Kasumi-1 (cell line): ENCODE results near the gene OR2AP1.
A peak's percentile ranks its signal among the peaks of the same experiment; 100 is the strongest.
"Not testable (repeated sequence)": the region's sequence is repeated elsewhere in the genome, so short reads cannot be mapped to it uniquely, and the experiment has no call there.

ENCODE experiments used
- DNase-seq, 2 experiments: peaks; one replicate each; lab custom pipeline; 2025; lab: John Stamatoyannopoulos, UW

Gene OR2AP1

GRCh38 chr12:55572168-55572567, at the start of gene OR2AP1:
TSS of gene OR2AP1 (plus strand) at chr12:55572468. CDS start at chr12:55574415, 1,947 bp downstream.
- no peak for DNase-seq

- DNase-seq, result not testable (repeated sequence)
Observed at GRCh38 chr12:55548235-55548634, 24.0 kb upstream of the OR2AP1 start.

- no peak for DNase-seq
Observed at GRCh38 chr12:55548756-55549155, 23.5 kb upstream of the OR2AP1 start.

GRCh38 chr12:55549302-55549701, 23.0 kb upstream of the OR2AP1 start, which contains the start of gene OR6C4:
TSS of gene OR6C4 (plus strand) at chr12:55549602. CDS start at chr12:55551227, 1,625 bp downstream.
- DNase-seq, result no peak

- DNase-seq, result no peak
Observed at GRCh38 chr12:55554296-55554695, 18.0 kb upstream of the OR2AP1 start.

GRCh38 chr12:55570060-55570459, 2.2 kb upstream of the OR2AP1 start:
- not testable (repeated sequence) for DNase-seq

GRCh38 chr12:55570689-55571088, 1.6 kb upstream of the OR2AP1 start:
- DNase-seq, result not testable (repeated sequence)

GRCh38 chr12:55582066-55582465, 9.8 kb downstream of the OR2AP1 start:
- DNase-seq, result no peak

- DNase-seq, result no peak
Observed at GRCh38 chr12:55585817-55586216, 13.5 kb downstream of the OR2AP1 start.

- not testable (repeated sequence) for DNase-seq
Observed at GRCh38 chr12:55590152-55590551, 17.9 kb downstream of the OR2AP1 start.

GRCh38 chr12:55607821-55608594, 35.7 kb downstream of the OR2AP1 start:
- no peak for DNase-seq

- DNase-seq, result no peak
Observed at GRCh38 chr12:55610598-55610997, 38.3 kb downstream of the OR2AP1 start.

GRCh38 chr12:55612646-55613045, 40.4 kb downstream of the OR2AP1 start:
- no peak for DNase-seq

GRCh38 chr12:55614764-55615163, 42.5 kb downstream of the OR2AP1 start:
- no peak for DNase-seq

GRCh38 chr12:55619354-55620138, 47.3 kb downstream of the OR2AP1 start:
- peak; percentile 86 to 90 for DNase-seq

GRCh38 chr12:55624056-55624455, 51.8 kb downstream of the OR2AP1 start:
- DNase-seq, result no peak
